Measurements from ENCODE around the gene TYW1B. TPM values are rescaled to one million over a fixed set of nuclear protein-coding genes. Genes with fewer than 3 reads are reported as not detected.
"Not testable (repeated sequence)": the region's sequence is repeated elsewhere in the genome, so short reads cannot be mapped to it uniquely, and the experiment has no call there.

Gene TYW1B
- total RNA-seq, 2 experiments from 2014 or later: 3.6 to 4.0 TPM

- DNase-seq; H3K27ac Mint-ChIP-seq; intact Hi-C loops (cut with DNase I, micrococcal nuclease); H3K4me3 ChIP-seq (ENCODE audit: low read length); CTCF ChIA-PET; H3K36me3 ChIP-seq (ENCODE audit: insufficient read depth, low read length); H3K27me3 ChIP-seq (ENCODE audit: control insufficient read depth in 1 of 2, insufficient read depth in 2 of 2, low read length in 2 of 2); H3K4me1 Mint-ChIP-seq (ENCODE audit: low read depth); H3K9me3 Mint-ChIP-seq; H3K4me3 Mint-ChIP-seq; H3K9me3 ChIP-seq (ENCODE audit: control insufficient read depth in 1 of 2, insufficient read depth in 1 of 2, low read length in 2 of 2); H3K4me1 ChIP-seq (ENCODE audit: insufficient read depth, low read length); ATAC-seq (ENCODE audit: poor library complexity); POLR2A ChIA-PET; H3K27me3 Mint-ChIP-seq; H3K27ac ChIP-seq (ENCODE audit: low read depth in 1 of 2, low read length in 2 of 2): not testable (repeated sequence)
- H3K36me3 Mint-ChIP-seq (ENCODE audit: low read depth): peaks cover 13% of the 10 kb centered on the region
Observed at GRCh38 chr7:72641485-72642248, 186.3 kb downstream of the TYW1B start.

- DNase-seq; H3K36me3 ChIP-seq (ENCODE audit: insufficient read depth, low read length); POLR2A ChIA-PET; H3K4me3 ChIP-seq (ENCODE audit: low read length); H3K4me1 ChIP-seq (ENCODE audit: insufficient read depth, low read length); H3K27ac ChIP-seq (ENCODE audit: low read depth in 1 of 2, low read length in 2 of 2); H3K4me1 Mint-ChIP-seq (ENCODE audit: low read depth); CTCF ChIA-PET; H3K9me3 ChIP-seq (ENCODE audit: control insufficient read depth in 1 of 2, insufficient read depth in 1 of 2, low read length in 2 of 2); H3K4me3 Mint-ChIP-seq; H3K9me3 Mint-ChIP-seq; ATAC-seq (ENCODE audit: poor library complexity); intact Hi-C loops (cut with DNase I, micrococcal nuclease); H3K27me3 Mint-ChIP-seq; H3K27ac Mint-ChIP-seq; H3K27me3 ChIP-seq (ENCODE audit: control insufficient read depth in 1 of 2, insufficient read depth in 2 of 2, low read length in 2 of 2): not testable (repeated sequence)
- peaks cover 14% of the 10 kb centered on the region for H3K36me3 Mint-ChIP-seq (ENCODE audit: low read depth)
Observed at GRCh38 chr7:72640740-72641139, 187.3 kb downstream of the TYW1B start.

GRCh38 chr7:72635273-72635908 is 192.6 kb downstream of the TYW1B start:
- H3K9me3 ChIP-seq (ENCODE audit: control insufficient read depth in 1 of 2, insufficient read depth in 1 of 2, low read length in 2 of 2); H3K4me3 ChIP-seq (ENCODE audit: low read length); H3K9me3 Mint-ChIP-seq; intact Hi-C loops (cut with DNase I, micrococcal nuclease); H3K36me3 ChIP-seq (ENCODE audit: insufficient read depth, low read length); ATAC-seq (ENCODE audit: poor library complexity); H3K4me1 Mint-ChIP-seq (ENCODE audit: low read depth); CTCF ChIA-PET; H3K27me3 ChIP-seq (ENCODE audit: control insufficient read depth in 1 of 2, insufficient read depth in 2 of 2, low read length in 2 of 2); DNase-seq; H3K4me1 ChIP-seq (ENCODE audit: insufficient read depth, low read length); POLR2A ChIA-PET; H3K4me3 Mint-ChIP-seq; H3K27me3 Mint-ChIP-seq; H3K27ac ChIP-seq (ENCODE audit: low read depth in 1 of 2, low read length in 2 of 2); H3K27ac Mint-ChIP-seq: not testable (repeated sequence)
- peaks cover 10% of the 10 kb centered on the region for H3K36me3 Mint-ChIP-seq (ENCODE audit: low read depth)

GRCh38 chr7:72632765-72633292 is 195.2 kb downstream of the TYW1B start:
- H3K27ac ChIP-seq (ENCODE audit: low read depth in 1 of 2, low read length in 2 of 2); H3K36me3 ChIP-seq (ENCODE audit: insufficient read depth, low read length); H3K9me3 ChIP-seq (ENCODE audit: control insufficient read depth in 1 of 2, insufficient read depth in 1 of 2, low read length in 2 of 2); H3K27me3 ChIP-seq (ENCODE audit: control insufficient read depth in 1 of 2, insufficient read depth in 2 of 2, low read length in 2 of 2); H3K4me1 Mint-ChIP-seq (ENCODE audit: low read depth); H3K4me3 Mint-ChIP-seq; H3K4me1 ChIP-seq (ENCODE audit: insufficient read depth, low read length); intact Hi-C loops (cut with DNase I, micrococcal nuclease); CTCF ChIA-PET; ATAC-seq (ENCODE audit: poor library complexity); H3K27me3 Mint-ChIP-seq; H3K4me3 ChIP-seq (ENCODE audit: low read length); H3K9me3 Mint-ChIP-seq; POLR2A ChIA-PET; H3K27ac Mint-ChIP-seq; DNase-seq: not testable (repeated sequence)
- peaks cover 18% of the 10 kb centered on the region for H3K36me3 Mint-ChIP-seq (ENCODE audit: low read depth)

- H3K9me3 Mint-ChIP-seq; POLR2A ChIA-PET; CTCF ChIA-PET; H3K4me1 Mint-ChIP-seq (ENCODE audit: low read depth); H3K9me3 ChIP-seq (ENCODE audit: control insufficient read depth in 1 of 2, insufficient read depth in 1 of 2, low read length in 2 of 2); H3K27me3 Mint-ChIP-seq; H3K27ac ChIP-seq (ENCODE audit: low read depth in 1 of 2, low read length in 2 of 2); H3K4me3 Mint-ChIP-seq; H3K36me3 ChIP-seq (ENCODE audit: insufficient read depth, low read length); H3K4me1 ChIP-seq (ENCODE audit: insufficient read depth, low read length); ATAC-seq (ENCODE audit: poor library complexity); DNase-seq; intact Hi-C loops (cut with DNase I, micrococcal nuclease); H3K27me3 ChIP-seq (ENCODE audit: control insufficient read depth in 1 of 2, insufficient read depth in 2 of 2, low read length in 2 of 2); H3K4me3 ChIP-seq (ENCODE audit: low read length); H3K27ac Mint-ChIP-seq: not testable (repeated sequence)
- H3K36me3 Mint-ChIP-seq (ENCODE audit: low read depth): peaks cover 35% of the 10 kb centered on the region
Observed at GRCh38 chr7:72628375-72628774, 199.6 kb downstream of the TYW1B start.

- H3K9me3 Mint-ChIP-seq; H3K36me3 ChIP-seq (ENCODE audit: insufficient read depth, low read length); POLR2A ChIA-PET; H3K27ac ChIP-seq (ENCODE audit: low read depth in 1 of 2, low read length in 2 of 2); DNase-seq; CTCF ChIA-PET; H3K27me3 ChIP-seq (ENCODE audit: control insufficient read depth in 1 of 2, insufficient read depth in 2 of 2, low read length in 2 of 2); intact Hi-C loops (cut with DNase I, micrococcal nuclease); ATAC-seq (ENCODE audit: poor library complexity); H3K9me3 ChIP-seq (ENCODE audit: control insufficient read depth in 1 of 2, insufficient read depth in 1 of 2, low read length in 2 of 2); H3K4me3 Mint-ChIP-seq; H3K4me1 ChIP-seq (ENCODE audit: insufficient read depth, low read length); H3K27me3 Mint-ChIP-seq; H3K4me1 Mint-ChIP-seq (ENCODE audit: low read depth); H3K4me3 ChIP-seq (ENCODE audit: low read length); H3K27ac Mint-ChIP-seq: not testable (repeated sequence)
- H3K36me3 Mint-ChIP-seq (ENCODE audit: low read depth): peaks cover 44% of the 10 kb centered on the region
Observed at GRCh38 chr7:72626428-72627011, 201.5 kb downstream of the TYW1B start.
